ENCODE data around the gene CAVIN3. TPM values are rescaled to one million over a fixed set of nuclear protein-coding genes. Genes with fewer than 3 reads are reported as not detected.

CAVIN3 gene
- polyA plus RNA-seq, 1 experiment = 134 TPM

DNA sequence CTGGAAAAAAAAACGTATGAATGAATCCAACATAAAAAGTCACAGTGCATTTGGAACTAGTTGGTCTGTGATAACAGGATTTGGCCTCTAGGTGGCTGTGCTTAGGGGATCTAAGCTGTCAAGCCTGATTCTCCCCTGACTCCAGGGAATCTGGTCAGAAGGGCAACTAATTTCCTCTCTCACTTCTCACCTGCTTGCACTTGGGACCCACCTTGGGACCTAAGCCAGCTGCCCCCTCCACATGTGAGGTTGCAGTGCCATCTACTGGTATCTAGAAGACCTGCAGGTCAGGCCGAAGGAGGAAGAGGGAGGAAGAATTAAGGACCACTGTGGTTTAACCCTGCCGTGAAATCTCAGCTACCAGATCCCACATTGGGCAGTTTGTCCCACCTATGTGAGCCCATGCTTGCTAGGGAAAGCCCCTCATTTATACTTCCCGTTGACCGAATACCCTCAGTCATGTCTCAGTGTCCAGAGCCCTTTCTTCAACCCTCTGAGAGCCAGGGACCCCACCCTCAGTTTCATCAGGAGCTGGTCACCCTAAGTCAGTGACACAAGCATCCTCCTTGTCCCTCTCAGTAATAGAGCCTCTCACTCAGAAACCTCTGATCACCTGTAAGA is 33.2 kb upstream of the CAVIN3 start:
- no peaks in the 10 kb centered on the region for H3K36me3 ChIP-seq (ENCODE audit: control insufficient read depth, insufficient read depth, low read length)
- DNase-seq (ENCODE audit: low read depth) = no peak

DNA sequence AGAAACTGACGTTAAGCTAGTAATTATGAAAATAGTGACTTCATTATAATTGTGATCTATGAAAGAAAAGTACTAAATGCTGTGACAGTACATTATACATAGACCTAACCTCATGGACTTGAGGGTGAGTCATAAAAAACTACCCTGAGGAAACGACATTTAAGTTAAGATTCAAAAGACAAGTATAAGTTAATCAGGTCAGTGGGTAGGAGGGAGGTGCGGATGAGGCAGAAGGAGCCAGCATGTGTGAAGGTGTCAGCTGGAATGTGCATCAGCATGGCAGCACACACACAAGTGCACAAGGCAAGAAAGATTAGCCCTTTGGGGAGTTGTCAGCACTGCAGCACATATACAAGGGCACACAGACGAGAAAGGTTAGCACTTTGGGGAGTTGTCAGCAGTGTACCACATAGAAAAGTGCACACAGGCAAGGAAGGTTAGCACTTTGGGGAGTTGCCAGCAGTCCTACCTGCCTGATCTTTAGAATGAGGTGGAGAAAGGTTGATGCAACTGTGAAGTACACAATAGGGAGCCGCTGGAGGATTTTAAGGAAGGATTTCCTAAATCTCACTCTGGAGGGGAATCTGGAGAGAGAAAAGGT is 31.6 kb upstream of the CAVIN3 start:
- no peaks in the 10 kb centered on the region for H3K36me3 ChIP-seq (ENCODE audit: control insufficient read depth, insufficient read depth, low read length)
- DNase-seq (ENCODE audit: low read depth) = no peak
- CTCF ChIA-PET = interaction anchor here (0.8 to 9.2 kb wide), 13 partner anchors 10 to 110 kb away, joined by 3 to 138 read pairs (median 6); no protein-coding TSS in a partner anchor
- no peak overlapping the region for H3K4me3 ChIP-seq (ENCODE audit: low read depth, low read length)
- POLR2A ChIA-PET = no interaction called here
- TF ChIP-seq, protein P1, sequence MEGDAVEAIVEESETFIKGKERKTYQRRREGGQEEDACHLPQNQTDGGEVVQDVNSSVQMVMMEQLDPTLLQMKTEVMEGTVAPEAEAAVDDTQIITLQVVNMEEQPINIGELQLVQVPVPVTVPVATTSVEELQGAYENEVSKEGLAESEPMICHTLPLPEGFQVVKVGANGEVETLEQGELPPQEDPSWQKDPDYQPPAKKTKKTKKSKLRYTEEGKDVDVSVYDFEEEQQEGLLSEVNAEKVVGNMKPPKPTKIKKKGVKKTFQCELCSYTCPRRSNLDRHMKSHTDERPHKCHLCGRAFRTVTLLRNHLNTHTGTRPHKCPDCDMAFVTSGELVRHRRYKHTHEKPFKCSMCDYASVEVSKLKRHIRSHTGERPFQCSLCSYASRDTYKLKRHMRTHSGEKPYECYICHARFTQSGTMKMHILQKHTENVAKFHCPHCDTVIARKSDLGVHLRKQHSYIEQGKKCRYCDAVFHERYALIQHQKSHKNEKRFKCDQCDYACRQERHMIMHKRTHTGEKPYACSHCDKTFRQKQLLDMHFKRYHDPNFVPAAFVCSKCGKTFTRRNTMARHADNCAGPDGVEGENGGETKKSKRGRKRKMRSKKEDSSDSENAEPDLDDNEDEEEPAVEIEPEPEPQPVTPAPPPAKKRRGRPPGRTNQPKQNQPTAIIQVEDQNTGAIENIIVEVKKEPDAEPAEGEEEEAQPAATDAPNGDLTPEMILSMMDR (IDR thresholded peaks at IDR 0.05; ENCODE audit: insufficient read depth, low read depth, low read length) = no peak
- H3K27me3 ChIP-seq (ENCODE audit: control insufficient read depth, insufficient read depth, low read length) = no peaks in the 10 kb centered on the region

More for the DNA sequence above, 33.2 kb upstream of the CAVIN3 start:
- TF ChIP-seq, protein P1 (IDR thresholded peaks at IDR 0.05; ENCODE audit: insufficient read depth, low read depth, low read length) = peak; percentile 95
- no peaks in the 10 kb centered on the region for H3K27me3 ChIP-seq (ENCODE audit: control insufficient read depth, insufficient read depth, low read length)
- ChIA-PET POLR2A (no interaction called here), CTCF (interaction anchor here (0.6 to 9.2 kb wide), 49 partner anchors 10 to 636 kb away, joined by 3 to 138 read pairs (median 5); partner anchors contain the start of genes CAVIN3 and FHIP1B)
- no peak overlapping the region for H3K4me3 ChIP-seq (ENCODE audit: low read depth, low read length)

DNA sequence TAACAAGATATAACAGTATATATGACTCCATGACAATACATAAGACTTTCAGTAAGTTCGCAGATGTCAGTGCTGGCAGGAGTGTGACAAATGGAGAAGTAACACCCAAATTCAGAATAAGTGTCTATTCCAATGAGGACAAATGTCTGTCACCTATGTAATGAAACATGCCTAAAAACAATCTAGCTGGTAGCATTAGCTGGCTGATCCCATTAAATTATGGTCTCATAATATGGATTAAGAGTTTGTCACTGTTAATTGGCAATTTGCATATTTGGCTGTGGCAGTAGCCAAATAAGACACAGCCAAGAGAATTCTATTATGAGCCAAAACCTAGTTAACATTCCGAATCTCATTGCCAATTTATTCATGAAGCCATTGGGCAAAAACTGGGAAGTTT is 30.2 kb upstream of the CAVIN3 start:
- CTCF ChIA-PET = interaction anchor here (1.0 to 9.2 kb wide), 5 partner anchors 17 to 97 kb away, joined by 3 to 138 read pairs (median 6); no protein-coding TSS in a partner anchor

DNA sequence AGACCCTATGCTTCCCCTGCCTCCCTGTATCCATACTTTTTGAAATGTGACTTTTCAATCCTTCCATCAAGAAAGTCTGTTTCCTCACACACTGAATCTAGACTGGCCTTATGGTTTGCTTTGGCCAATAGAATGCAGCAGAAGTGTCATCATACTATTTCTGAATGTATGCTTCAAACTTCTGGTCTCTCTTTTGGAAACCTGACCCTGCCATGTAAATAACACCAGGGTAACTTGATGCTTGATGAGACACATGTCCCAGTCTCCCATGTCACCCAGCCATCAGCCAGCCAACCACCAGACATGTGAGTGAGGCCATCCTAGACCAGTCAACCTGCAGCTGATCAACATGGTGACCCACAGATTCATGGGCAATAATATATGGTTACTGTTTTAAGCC is 29.7 kb upstream of the CAVIN3 start:
- DNase-seq (ENCODE audit: low read depth) = no peak

More for the DNA sequence above, 30.2 kb upstream of the CAVIN3 start:
- Histone ChIP-seq H3K4me3 (ENCODE audit: low read depth, low read length) (no peak overlapping the region), H3K36me3 (ENCODE audit: control insufficient read depth, insufficient read depth, low read length) (no peaks in the 10 kb centered on the region), H3K27me3 (ENCODE audit: control insufficient read depth, insufficient read depth, low read length) (no peaks in the 10 kb centered on the region)
- POLR2A ChIA-PET = no interaction called here
- no peak for DNase-seq (ENCODE audit: low read depth)
- TF ChIP-seq, protein P1 (IDR thresholded peaks at IDR 0.05; ENCODE audit: insufficient read depth, low read depth, low read length) = no peak

DNA sequence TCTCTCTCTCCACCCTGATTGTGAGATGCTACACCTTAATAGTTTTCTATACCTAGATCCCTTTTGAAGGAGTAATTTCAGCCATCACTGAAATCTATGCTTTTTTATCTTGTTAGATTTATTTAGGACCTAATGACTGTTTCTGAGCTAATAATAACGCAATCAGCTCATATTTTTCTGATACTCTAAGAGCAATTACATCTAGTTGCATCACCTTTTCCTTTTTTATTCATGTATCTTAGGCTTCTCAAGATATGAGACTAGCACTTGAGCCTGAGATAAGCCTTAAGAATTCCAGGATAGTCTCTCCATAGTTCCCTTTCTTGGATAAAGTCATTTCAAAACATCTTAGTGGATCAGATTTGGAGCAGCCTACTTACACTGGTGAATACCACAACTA is 25.1 kb upstream of the CAVIN3 start:
- Histone ChIP-seq H3K4me3 (ENCODE audit: low read depth, low read length) (no peak overlapping the region), H3K36me3 (ENCODE audit: control insufficient read depth, insufficient read depth, low read length) (no peaks in the 10 kb centered on the region), H3K27me3 (ENCODE audit: control insufficient read depth, insufficient read depth, low read length) (no peaks in the 10 kb centered on the region)
- POLR2A ChIA-PET = no interaction called here
- TF ChIP-seq, protein P1 (IDR thresholded peaks at IDR 0.05; ENCODE audit: insufficient read depth, low read depth, low read length) = no peak
- no peak for DNase-seq (ENCODE audit: low read depth)
- CTCF ChIA-PET = interaction anchor here (0.8 to 5.1 kb wide), 7 partner anchors 9 to 91 kb away, joined by 3 to 39 read pairs (median 4); no protein-coding TSS in a partner anchor

More for the DNA sequence above, 29.7 kb upstream of the CAVIN3 start:
- no peaks in the 10 kb centered on the region for H3K36me3 ChIP-seq (ENCODE audit: control insufficient read depth, insufficient read depth, low read length)
- ChIA-PET POLR2A (no interaction called here), CTCF (interaction anchor here (1.1 to 6.0 kb wide), 3 partner anchors 97 to 327 kb away, joined by 4 to 138 read pairs (median 5); no protein-coding TSS in a partner anchor)
- TF ChIP-seq, protein P1 (IDR thresholded peaks at IDR 0.05; ENCODE audit: insufficient read depth, low read depth, low read length) = no peak
- no peaks in the 10 kb centered on the region for H3K27me3 ChIP-seq (ENCODE audit: control insufficient read depth, insufficient read depth, low read length)
- H3K4me3 ChIP-seq (ENCODE audit: low read depth, low read length) = no peak overlapping the region
